ENCODE measurements around the gene MPP2. TPM values are rescaled to one million over a fixed set of nuclear protein-coding genes. Genes with fewer than 3 reads are reported as not detected.
"Not testable (repeated sequence)": the region's sequence is repeated elsewhere in the genome, so short reads cannot be mapped to it uniquely, and the experiment has no call there.

The MPP2 gene
- total RNA-seq, 1 experiment from 2014 or later = 4.8 TPM

- DNase-seq (ENCODE audit: low spot score) = no peak
Measured at GRCh38 chr17:43928609-43929008, 21.3 kb upstream of the MPP2 start.

DNA sequence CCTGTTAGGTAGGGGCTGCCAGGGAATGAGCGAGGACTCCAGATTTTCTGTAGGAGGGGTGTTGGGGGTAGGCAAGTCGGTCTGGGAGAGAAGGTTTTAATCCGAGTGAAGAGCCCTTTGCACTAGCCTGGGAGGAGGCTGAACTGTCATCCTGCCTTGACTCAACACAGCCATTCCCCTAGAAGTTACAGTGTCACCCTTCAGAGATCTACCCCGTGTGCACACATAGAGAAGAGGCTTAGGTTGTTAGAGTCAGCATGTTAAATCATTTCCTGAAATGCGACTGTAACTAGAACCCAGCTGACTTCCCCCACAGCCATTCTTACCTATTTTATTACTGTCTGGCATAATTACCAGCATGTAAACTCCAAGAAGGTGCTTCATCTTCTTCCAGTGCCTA is 20.6 kb upstream of the MPP2 start:
- DNase-seq (ENCODE audit: low spot score) = not testable (repeated sequence)

GRCh38 chr17:43927060-43927864 is 19.9 kb upstream of the MPP2 start:
- DNase-seq (ENCODE audit: low spot score) = no peak

DNA sequence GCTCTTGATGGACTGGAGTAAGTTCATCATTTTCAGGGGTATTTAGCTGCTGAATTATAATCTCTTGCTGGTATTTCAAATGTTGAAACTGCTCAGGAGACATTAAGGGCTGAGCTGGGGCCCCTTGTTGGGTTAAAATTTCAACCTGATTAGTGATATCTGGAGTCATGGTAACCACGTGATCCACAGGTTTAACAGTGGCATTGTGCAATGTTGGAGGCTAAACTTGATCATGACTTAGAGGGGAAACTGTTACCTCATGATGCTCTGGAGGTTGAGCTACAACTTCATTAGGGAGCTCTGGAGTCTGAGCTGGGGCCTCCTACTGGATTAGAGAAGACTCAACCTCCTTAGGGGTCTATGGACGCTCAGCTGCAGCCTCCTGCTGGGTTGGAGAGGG is 17.2 kb upstream of the MPP2 start:
- no peak for DNase-seq (ENCODE audit: low spot score)

- DNase-seq (ENCODE audit: low spot score) = no peak
Measured at GRCh38 chr17:43920500-43921095, 13.3 kb upstream of the MPP2 start.

DNA sequence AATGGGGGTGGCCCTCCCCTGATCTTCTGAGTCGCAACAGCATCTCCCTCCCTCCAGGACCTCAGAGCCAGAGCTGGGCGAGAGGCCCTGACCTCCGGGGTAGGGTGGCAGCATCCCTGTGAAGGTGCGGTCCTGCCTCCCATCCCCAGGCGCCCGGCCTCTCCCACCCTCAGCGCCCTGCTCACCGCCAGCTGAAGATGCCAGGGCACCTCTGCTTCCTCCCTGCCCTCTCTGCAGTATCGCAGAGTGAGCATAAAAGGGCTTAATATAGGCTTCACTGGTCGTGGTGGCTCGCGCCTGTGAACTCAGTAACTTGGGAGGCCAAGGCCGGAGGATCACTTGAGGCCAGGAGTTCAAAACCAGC is 10.7 kb upstream of the MPP2 start:
- no peak for DNase-seq (ENCODE audit: low spot score)

- no peak for DNase-seq (ENCODE audit: low spot score)
Measured at GRCh38 chr17:43917348-43918025, 10.2 kb upstream of the MPP2 start.

DNA sequence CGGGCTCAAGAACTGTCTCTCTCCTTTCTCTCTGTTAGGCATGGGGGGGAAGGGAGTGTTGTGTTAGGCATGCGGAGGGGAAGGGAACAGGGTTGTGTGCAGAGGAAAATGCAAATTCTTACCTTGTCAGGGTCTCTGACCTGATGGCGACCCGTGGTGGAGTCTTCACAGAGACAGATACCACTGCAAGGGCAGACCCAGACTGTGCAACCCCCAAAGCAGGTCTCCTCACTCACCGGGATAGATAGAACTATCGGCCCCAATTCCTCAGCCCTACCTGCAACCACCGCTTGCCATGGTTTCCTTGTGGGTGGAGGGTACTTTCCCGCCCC is 9.6 kb upstream of the MPP2 start:
- DNase-seq (ENCODE audit: low spot score) = no peak

DNA sequence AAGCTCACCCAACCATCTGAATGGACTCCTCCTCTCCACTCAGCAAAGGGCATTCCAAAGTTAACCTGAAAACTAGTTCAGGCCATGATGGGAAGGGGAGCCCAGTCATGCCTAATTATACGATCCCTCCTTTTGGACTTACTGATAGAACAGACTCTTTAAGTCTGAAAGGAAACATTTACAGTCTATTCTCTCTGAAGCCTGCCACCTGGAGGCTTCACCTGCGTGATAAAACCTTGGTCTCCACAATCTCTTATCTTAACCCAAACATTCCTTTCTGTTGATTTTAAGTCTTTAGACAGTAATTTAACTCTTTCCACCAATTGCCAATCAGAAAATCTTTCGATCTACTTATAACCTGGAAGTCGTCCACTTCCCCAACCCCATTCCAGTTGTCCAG is 9.0 kb upstream of the MPP2 start:
- no peak for DNase-seq (ENCODE audit: low spot score)

DNA sequence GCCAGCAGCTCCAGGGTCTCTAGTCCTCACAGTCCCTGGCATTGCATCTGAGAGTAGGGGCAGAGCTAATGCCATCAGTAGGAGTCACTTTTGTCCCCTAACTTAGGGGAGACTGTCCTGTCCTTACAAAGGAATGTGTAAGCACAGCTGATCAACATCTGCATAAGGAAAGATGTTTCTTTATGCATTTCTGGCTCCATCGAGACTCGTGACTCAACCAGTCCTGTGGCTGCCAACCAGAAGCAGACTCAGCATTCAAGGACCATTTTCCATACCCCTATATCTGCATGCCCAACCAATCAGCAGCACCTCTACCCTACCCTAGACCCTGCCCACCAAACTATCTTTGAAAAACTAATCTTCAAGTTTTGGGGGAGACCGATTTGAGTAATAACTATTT is 8.2 kb upstream of the MPP2 start:
- DNase-seq (ENCODE audit: low spot score) = no peak

DNA sequence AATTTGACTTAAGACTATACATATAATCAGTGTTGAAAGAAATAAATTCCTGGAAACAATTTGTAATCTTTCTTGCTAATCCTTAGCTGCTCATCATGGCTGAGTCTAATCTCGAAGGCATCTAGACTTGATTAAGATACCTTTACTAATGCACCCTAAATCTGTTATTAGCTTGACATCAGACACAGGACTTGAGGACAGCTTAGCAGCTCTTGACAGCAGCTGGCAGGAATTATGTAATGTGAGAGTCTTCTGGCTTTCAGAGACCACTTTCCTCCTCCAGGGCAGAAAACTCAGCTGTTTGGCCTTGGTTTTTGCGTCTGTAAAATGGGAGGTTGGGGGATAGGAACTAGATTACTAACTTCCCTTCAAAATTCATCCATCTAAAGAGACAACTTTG is 7.1 kb upstream of the MPP2 start:
- DNase-seq (ENCODE audit: low spot score) = no peak

- no peak for DNase-seq (ENCODE audit: low spot score)
Measured at GRCh38 chr17:43913584-43913983, 6.2 kb upstream of the MPP2 start.

- no peak for DNase-seq (ENCODE audit: low spot score)
Measured at GRCh38 chr17:43912635-43913304, 5.4 kb upstream of the MPP2 start.

DNA sequence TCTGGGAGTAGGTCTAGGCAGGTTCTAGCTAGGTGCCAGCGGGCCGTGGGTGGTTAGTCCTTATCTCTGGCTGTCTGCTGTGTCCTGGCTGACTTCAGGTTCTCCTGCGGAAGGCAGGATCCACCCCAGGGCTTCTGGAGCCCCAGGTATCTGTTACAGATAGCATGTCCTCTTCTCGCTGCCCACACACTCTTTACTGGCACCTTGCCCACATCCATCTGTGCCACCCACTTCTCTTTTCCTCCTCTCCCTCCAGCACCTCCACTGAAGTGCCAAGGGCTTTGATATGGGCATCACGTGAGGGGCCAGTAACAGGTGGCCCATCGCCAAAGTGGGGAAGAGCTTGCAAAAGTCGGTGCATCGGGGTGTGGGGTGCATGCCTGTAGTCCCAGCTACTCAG is 4.6 kb upstream of the MPP2 start:
- DNase-seq (ENCODE audit: low spot score) = no peak

GRCh38 chr17:43909537-43910231 is 2.3 kb upstream of the MPP2 start:
- no peak for DNase-seq (ENCODE audit: low spot score)

DNA sequence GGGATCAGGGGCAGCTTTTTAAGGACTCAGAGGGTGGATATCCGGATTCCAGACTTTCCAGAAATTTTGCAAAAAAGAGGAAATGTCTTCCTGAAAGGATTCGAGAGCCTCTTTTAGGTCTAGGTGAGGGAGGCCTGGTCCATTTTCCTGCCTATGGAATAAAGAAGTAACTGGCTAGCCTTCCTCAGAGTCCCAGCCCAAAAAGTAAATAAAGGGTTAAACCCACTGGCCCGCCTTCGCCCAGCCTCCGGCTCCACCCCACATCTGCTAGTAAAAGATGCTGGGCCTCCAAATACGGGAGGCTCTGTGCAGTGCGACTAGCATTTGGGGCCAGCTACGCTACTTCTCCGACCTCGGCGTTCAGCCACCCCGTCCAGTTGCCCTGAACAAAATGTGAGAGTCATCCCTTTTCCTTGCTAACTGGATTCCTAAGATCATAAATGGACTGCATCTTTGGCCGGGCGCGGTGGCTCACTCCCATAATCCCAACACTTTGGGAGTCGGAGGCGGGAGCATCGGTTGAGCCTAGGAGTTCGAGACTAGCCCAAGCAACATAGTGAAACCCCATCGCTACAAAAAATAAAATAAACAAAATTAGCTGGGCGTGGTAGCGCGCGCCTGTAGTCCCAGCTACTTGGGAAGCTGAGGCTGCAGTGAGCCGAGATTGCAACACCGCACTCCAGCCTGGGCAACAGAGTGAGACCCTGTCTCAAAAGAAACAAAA is 824 bp upstream of the MPP2 start:
- DNase-seq (ENCODE audit: low spot score) = no peak

DNA sequence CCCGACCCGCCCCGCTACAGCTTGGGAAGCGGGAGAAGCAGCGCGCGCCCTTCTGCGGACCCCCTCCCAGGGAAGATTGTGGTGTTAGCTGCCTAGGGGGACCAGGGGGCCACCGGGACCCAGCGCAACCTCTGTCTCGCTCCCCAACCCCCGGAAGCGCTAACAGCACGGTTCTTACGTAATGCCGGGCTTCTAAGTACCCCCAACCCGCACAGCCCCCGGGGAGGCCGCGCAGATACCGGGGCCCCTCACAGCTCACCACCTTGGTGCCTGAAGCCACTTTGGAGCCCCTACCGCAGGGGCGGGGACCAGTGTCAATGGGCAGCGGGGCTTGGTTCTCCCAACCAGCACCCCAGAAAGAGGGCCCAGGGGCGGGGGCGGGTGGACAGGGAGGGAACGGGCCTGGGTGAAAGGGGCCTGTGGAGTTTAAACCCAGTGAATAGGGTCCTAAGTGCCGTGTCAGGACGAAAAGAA is 348 bp downstream of the MPP2 start:
- no peak for DNase-seq (ENCODE audit: low spot score)

GRCh38 chr17:43905985-43906852 is 1.1 kb downstream of the MPP2 start:
- DNase-seq (ENCODE audit: low spot score) = no peak

- no peak for DNase-seq (ENCODE audit: low spot score)
Measured at GRCh38 chr17:43905400-43905984, 1.8 kb downstream of the MPP2 start.

All from A172 (cell line).